Measurements from ENCODE around the gene EPB41L2. TPM values are rescaled to one million over a fixed set of nuclear protein-coding genes. Genes with fewer than 3 reads are reported as not detected.

Gene EPB41L2
- total RNA-seq, 4 donors from 2014 or later = 11.6 to 24.0 (median 14.6) TPM

DNA sequence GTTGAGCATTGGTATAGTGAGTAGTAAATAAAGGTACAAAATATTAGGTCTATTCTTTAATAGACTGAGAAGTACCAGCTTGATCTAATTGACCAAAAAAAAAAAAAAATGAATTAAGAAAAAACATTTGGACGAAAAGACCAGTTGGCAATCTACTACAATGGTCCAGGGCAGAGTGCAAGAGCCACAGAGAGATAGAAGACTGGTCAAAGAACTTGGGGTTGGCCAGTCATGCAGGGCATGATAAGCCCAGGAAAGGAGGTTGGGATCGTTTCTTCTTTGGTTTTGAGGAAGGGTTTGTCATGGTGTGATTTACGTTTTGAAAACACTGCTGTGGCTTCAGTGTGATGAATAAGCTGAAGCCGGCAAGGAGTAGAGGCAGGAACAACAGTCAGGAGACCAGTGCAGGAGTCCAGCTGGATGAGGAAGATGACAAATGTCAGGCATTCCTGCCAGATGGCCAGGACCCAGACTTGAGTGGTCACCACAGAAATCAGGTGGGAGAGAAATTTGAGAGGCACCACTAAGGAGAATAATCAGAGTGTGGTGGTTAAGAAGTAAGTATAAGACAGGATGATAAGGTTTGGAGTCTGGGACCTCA lies 221.8 kb downstream of the EPB41L2 start:
- no peaks in the 10 kb centered on the region for H3K9me3 ChIP-seq
- no peaks in the 10 kb centered on the region for H3K27me3 ChIP-seq
- peak in 1 of 2 donors; percentile 18 for ATAC-seq
- no peaks in the 10 kb centered on the region for H3K36me3 ChIP-seq
- no peaks in the 10 kb centered on the region for H3K4me1 ChIP-seq
- in situ Hi-C loops (cut with MboI; ENCODE audit: low sequenced_read_pairs in 4 of 4) (no loop called here), intact Hi-C loops (cut with DNase I; ENCODE audit: low total_unique reads) (loop anchor here (10.0 kb wide), 1 partner anchor 516 kb away; no protein-coding TSS in a partner anchor)
- H3K4me3 ChIP-seq = no peak overlapping the region
- H3K27ac ChIP-seq = no peak overlapping the region
- TF ChIP-seq, protein P1, sequence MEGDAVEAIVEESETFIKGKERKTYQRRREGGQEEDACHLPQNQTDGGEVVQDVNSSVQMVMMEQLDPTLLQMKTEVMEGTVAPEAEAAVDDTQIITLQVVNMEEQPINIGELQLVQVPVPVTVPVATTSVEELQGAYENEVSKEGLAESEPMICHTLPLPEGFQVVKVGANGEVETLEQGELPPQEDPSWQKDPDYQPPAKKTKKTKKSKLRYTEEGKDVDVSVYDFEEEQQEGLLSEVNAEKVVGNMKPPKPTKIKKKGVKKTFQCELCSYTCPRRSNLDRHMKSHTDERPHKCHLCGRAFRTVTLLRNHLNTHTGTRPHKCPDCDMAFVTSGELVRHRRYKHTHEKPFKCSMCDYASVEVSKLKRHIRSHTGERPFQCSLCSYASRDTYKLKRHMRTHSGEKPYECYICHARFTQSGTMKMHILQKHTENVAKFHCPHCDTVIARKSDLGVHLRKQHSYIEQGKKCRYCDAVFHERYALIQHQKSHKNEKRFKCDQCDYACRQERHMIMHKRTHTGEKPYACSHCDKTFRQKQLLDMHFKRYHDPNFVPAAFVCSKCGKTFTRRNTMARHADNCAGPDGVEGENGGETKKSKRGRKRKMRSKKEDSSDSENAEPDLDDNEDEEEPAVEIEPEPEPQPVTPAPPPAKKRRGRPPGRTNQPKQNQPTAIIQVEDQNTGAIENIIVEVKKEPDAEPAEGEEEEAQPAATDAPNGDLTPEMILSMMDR (IDR thresholded peaks at IDR 0.05 in 4 of 5, conservative IDR thresholded peaks at IDR 0.05 in 1 of 5) = no peak
- TF ChIP-seq POLR2A (IDR thresholded peaks at IDR 0.05) = no peak
- DNase-seq = peak in 1 of 2 donors; percentile 17

DNA sequence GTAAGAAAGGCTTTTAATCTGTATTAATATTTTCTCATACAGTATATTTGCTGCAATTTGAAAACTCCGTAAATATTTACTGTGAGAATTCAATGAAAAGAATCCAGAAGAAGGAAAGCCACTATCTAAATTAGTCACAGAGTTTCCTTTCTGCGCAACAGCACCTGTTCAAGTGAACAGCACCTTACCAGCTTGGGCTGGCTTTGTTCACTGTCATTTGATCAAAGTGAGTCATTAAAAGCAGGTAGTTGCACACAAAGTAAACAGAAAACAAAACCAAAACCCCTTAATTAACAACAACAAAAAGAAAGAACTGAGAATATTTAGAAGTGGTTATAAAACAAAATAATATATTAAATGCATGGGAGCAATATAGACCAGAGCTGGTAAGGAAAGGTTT lies 223.0 kb downstream of the EPB41L2 start:
- Histone ChIP-seq H3K4me3 (no peak overlapping the region), H3K27me3 (no peaks in the 10 kb centered on the region), H3K36me3 (no peaks in the 10 kb centered on the region), H3K27ac (no peak overlapping the region), H3K9me3 (no peaks in the 10 kb centered on the region), H3K4me1 (no peaks in the 10 kb centered on the region)
- no peak for TF ChIP-seq POLR2A (IDR thresholded peaks at IDR 0.05)
- TF ChIP-seq, protein P1 (IDR thresholded peaks at IDR 0.05 in 4 of 5, conservative IDR thresholded peaks at IDR 0.05 in 1 of 5) = no peak
- intact Hi-C loops (cut with DNase I; ENCODE audit: low total_unique reads) = loop anchor here (10.0 kb wide), 1 partner anchor 515 kb away; no protein-coding TSS in a partner anchor
- ATAC-seq (no peak), DNase-seq (no peak)
- in situ Hi-C loops (cut with MboI; ENCODE audit: low sequenced_read_pairs in 4 of 4) = no loop called here

DNA sequence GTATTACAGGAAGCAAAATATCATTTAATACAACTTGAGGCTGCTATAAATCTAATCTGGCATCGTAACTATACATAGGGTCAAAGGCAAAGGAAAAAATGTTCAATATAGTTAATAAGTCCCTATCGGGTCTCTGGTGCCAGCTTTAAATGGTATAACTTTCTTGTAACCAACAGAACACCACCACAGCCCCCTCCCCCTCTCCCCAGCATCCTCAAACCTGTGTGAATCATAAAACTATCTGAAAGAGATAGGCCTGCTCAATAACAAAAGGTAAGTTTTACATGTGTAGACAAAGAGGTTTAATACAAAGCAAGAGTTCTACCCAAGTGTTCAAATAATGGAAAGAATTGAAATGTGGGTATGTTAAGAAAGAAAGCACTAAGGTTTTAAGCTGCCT lies 223.7 kb downstream of the EPB41L2 start:
- H3K27ac ChIP-seq = peak overlapping the region in 1 of 4 donors; percentile 16
- H3K36me3 ChIP-seq = no peaks in the 10 kb centered on the region
- TF ChIP-seq POLR2A (IDR thresholded peaks at IDR 0.05) = no peak
- TF ChIP-seq, protein P1 (IDR thresholded peaks at IDR 0.05 in 4 of 5, conservative IDR thresholded peaks at IDR 0.05 in 1 of 5) = no peak
- ATAC-seq = no peak
- H3K9me3 ChIP-seq = no peaks in the 10 kb centered on the region
- in situ Hi-C loops (cut with MboI; ENCODE audit: low sequenced_read_pairs in 4 of 4) (no loop called here), intact Hi-C loops (cut with DNase I; ENCODE audit: low total_unique reads) (no loop called here)
- no peak for DNase-seq
- H3K4me1 ChIP-seq = no peaks in the 10 kb centered on the region
- H3K27me3 ChIP-seq = no peaks in the 10 kb centered on the region
- no peak overlapping the region for H3K4me3 ChIP-seq

DNA sequence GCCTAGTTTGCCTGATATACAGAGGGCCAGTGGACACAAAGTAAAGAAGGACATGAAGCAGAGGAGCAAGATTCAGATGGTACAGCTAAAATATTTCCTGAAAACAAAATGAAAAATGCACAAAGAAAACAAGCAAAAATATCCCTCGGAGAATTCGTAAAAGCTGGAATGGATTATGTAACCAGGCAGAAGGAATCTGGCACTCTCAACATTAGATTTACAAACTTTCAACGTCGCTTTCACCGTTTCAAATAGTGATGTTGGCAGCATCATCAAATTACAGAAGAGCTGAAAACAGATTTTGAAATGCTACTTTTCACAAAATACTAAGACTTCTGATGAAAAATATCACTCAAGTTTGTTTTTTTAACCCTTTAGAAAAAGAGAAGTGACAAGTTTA lies 224.1 kb downstream of the EPB41L2 start:
- DNase-seq = no peak
- intact Hi-C loops (cut with DNase I; ENCODE audit: low total_unique reads) = no loop called here
- TF ChIP-seq POLR2A (IDR thresholded peaks at IDR 0.05) = no peak
- TF ChIP-seq, protein P1 (IDR thresholded peaks at IDR 0.05 in 4 of 5, conservative IDR thresholded peaks at IDR 0.05 in 1 of 5) = no peak
- peak overlapping the region in 1 of 4 donors; percentile 16 for H3K27ac ChIP-seq
- no peaks in the 10 kb centered on the region for H3K4me1 ChIP-seq
- no peaks in the 10 kb centered on the region for H3K27me3 ChIP-seq
- no peaks in the 10 kb centered on the region for H3K36me3 ChIP-seq
- no peak overlapping the region for H3K4me3 ChIP-seq
- no peaks in the 10 kb centered on the region for H3K9me3 ChIP-seq
- in situ Hi-C loops (cut with MboI; ENCODE audit: low sequenced_read_pairs in 4 of 4) = no loop called here
- ATAC-seq = peak in 1 of 2 donors; percentile 50
